Measurements from ENCODE around the gene C16orf74. TPM values are rescaled to one million over a fixed set of nuclear protein-coding genes. Genes with fewer than 3 reads are reported as not detected.

Gene C16orf74
- total RNA-seq = 11.6 and 13.6 TPM in 2 replicates

GRCh38 chr16:85750827-85751697 is at the start of gene C16orf74:
Gene C16orf74, minus strand, starts transcription at chr16:85751096. Its CDS starts 15,879 bp downstream, at chr16:85735217.
- Histone ChIP-seq H3K36me3 (ENCODE audit: control insufficient read depth, insufficient read depth, low read length) (no peaks in the 10 kb centered on the region), H3K27me3 (ENCODE audit: control insufficient read depth, insufficient read depth, low read length) (peaks cover 25% of the 10 kb centered on the region), H3K4me3 (ENCODE audit: low read depth, low read length) (peak within 1 kb of the TSS; percentile 30)
- DNase-seq (ENCODE audit: low read depth) = no peak
- no peak for TF ChIP-seq CTCF (IDR thresholded peaks at IDR 0.05; ENCODE audit: insufficient read depth, low read length, poor library complexity, severe bottlenecking)

- TF ChIP-seq CTCF (IDR thresholded peaks at IDR 0.05; ENCODE audit: insufficient read depth, low read length, poor library complexity, severe bottlenecking) = no peak
- no peak for DNase-seq (ENCODE audit: low read depth)
- Histone ChIP-seq H3K4me3 (ENCODE audit: low read depth, low read length) (peak overlapping the region; percentile 99), H3K27me3 (ENCODE audit: control insufficient read depth, insufficient read depth, low read length) (no peaks in the 10 kb centered on the region), H3K36me3 (ENCODE audit: control insufficient read depth, insufficient read depth, low read length) (peaks cover 5% of the 10 kb centered on the region)
These were observed 49.4 kb upstream of the C16orf74 start for GRCh38 chr16:85800321-85800669.

- Histone ChIP-seq H3K4me3 (ENCODE audit: low read depth, low read length) (peak within 1 kb of the TSS; percentile 99), H3K27me3 (ENCODE audit: control insufficient read depth, insufficient read depth, low read length) (no peaks in the 10 kb centered on the region), H3K36me3 (ENCODE audit: control insufficient read depth, insufficient read depth, low read length) (peaks cover 5% of the 10 kb centered on the region)
- TF ChIP-seq CTCF (IDR thresholded peaks at IDR 0.05; ENCODE audit: insufficient read depth, low read length, poor library complexity, severe bottlenecking) = no peak
- DNase-seq (ENCODE audit: low read depth) = peak; percentile 61
These were observed 48.8 kb upstream of the C16orf74 start, which contains the start of the genes COX4I1 and EMC8 for GRCh38 chr16:85799497-85800320. Gene COX4I1, plus strand, starts transcription at chr16:85799695. Its CDS starts 1,511 bp downstream, at chr16:85801206. Gene EMC8, minus strand, starts transcription at chr16:85799544. Its CDS starts 249 bp downstream, at chr16:85799295.

GRCh38 chr16:85798901-85799496 is 48.1 kb upstream of the C16orf74 start:
- Histone ChIP-seq H3K27me3 (ENCODE audit: control insufficient read depth, insufficient read depth, low read length) (no peaks in the 10 kb centered on the region), H3K36me3 (ENCODE audit: control insufficient read depth, insufficient read depth, low read length) (peaks cover 5% of the 10 kb centered on the region), H3K4me3 (ENCODE audit: low read depth, low read length) (peak overlapping the region; percentile 99)
- DNase-seq (ENCODE audit: low read depth) = no peak
- TF ChIP-seq CTCF (IDR thresholded peaks at IDR 0.05; ENCODE audit: insufficient read depth, low read length, poor library complexity, severe bottlenecking) = no peak

GRCh38 chr16:85798283-85798776 is 47.4 kb upstream of the C16orf74 start:
- Histone ChIP-seq H3K4me3 (ENCODE audit: low read depth, low read length) (peak overlapping the region; percentile 99), H3K27me3 (ENCODE audit: control insufficient read depth, insufficient read depth, low read length) (no peaks in the 10 kb centered on the region), H3K36me3 (ENCODE audit: control insufficient read depth, insufficient read depth, low read length) (peaks cover 5% of the 10 kb centered on the region)
- no peak for DNase-seq (ENCODE audit: low read depth)
- no peak for TF ChIP-seq CTCF (IDR thresholded peaks at IDR 0.05; ENCODE audit: insufficient read depth, low read length, poor library complexity, severe bottlenecking)
